ENCODE measurements around the gene ECM2. TPM values are rescaled to one million over a fixed set of nuclear protein-coding genes. Genes with fewer than 3 reads are reported as not detected.

Gene ECM2
- total and polyA plus RNA-seq, 2 experiments from 2014 or later: 4.0 to 20.8 TPM

GRCh38 chr9:92484563-92484962, 51.2 kb downstream of the ECM2 start:
- TF ChIP-seq CTCF (IDR thresholded peaks at IDR 0.05; ENCODE audit: poor library complexity): no peak
- TF ChIP-seq EZH2phosphoT487 (IDR thresholded peaks at IDR 0.05; ENCODE audit: low read depth, severe bottlenecking, unreplicated experiment): no peak
- TF ChIP-seq EZH2 (IDR thresholded peaks at IDR 0.05; ENCODE audit: borderline replicate concordance): no peak
- no peak overlapping the region for H3K4me2 ChIP-seq
- H2AFZ ChIP-seq: no peak overlapping the region
- H3K27ac ChIP-seq: no peak overlapping the region
- no peaks in the 10 kb centered on the region for H3K36me3 ChIP-seq (replicated peaks; ENCODE audit: insufficient read depth, low read depth)
- H3K9me2 ChIP-seq (replicated peaks; ENCODE audit: insufficient read depth): no peaks in the 10 kb centered on the region
- no peaks in the 10 kb centered on the region for H4K20me1 ChIP-seq (ENCODE audit: insufficient read depth, poor library complexity, severe bottlenecking)
- WGBS (ENCODE audit: low lambda C conversion rate, missing lambda C conversion rate): 95% methylated on average over 3 of the region's 3 CpGs
- no peaks in the 10 kb centered on the region for H3K79me2 ChIP-seq
- DNase-seq (ENCODE audit: low spot score): no peak
- no peak overlapping the region for H3K4me3 ChIP-seq
- no peaks in the 10 kb centered on the region for H3K27me3 ChIP-seq
- no peaks in the 10 kb centered on the region for H3K9me3 ChIP-seq (ENCODE audit: low read depth)
- H3K4me1 ChIP-seq (ENCODE audit: insufficient read depth): peaks cover 18% of the 10 kb centered on the region

DNA sequence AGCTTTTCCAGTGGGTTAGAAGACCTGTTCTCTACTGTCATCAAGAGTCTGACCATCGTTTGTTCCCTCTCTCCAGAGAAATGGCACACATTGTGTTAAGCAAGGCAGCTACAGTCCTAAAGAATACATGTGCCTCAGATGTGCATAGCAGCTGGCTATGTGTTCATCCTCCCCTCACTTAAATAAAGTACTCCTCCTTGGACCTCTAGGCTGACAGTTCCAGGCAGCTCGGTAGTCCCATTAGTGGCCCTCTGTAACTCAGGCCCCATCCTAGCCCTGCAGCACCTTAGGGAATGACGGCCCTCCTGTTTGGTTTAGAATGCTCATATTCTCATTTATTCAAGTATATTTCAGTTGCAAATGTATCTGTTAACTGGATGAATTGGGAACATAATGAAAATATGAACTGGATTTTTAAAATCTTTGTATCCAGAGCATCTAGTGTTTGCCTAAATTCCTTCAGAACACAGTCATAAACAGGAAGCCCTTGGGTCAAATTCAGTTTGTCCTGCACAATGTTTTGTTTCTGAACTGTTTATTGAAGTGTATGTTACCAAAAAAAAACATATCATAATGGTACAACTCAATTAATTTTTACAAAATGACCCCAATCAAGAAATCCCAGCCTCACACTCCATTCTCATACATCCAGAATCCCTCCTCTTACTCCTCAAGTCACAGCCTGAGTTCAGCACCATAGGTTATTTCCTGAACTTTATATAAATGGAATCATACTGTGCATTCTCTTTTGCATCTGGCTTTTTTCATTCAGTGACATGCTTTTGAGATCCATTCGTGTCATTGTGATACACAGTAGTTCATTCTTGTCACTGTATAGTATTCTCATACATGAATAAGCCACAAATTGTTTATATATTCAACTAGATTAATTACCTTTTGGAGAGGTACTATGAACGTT, 51.9 kb downstream of the ECM2 start:
- H3K9me2 ChIP-seq (replicated peaks; ENCODE audit: insufficient read depth): no peaks in the 10 kb centered on the region

GRCh38 chr9:92482805-92483204, 53.0 kb downstream of the ECM2 start:
- no peak for TF ChIP-seq EZH2 (IDR thresholded peaks at IDR 0.05; ENCODE audit: borderline replicate concordance)
- TF ChIP-seq EZH2phosphoT487 (IDR thresholded peaks at IDR 0.05; ENCODE audit: low read depth, severe bottlenecking, unreplicated experiment): no peak
- TF ChIP-seq CTCF (IDR thresholded peaks at IDR 0.05; ENCODE audit: poor library complexity): no peak

More for the DNA sequence above, 51.9 kb downstream of the ECM2 start:
- Histone ChIP-seq H4K20me1 (ENCODE audit: insufficient read depth, poor library complexity, severe bottlenecking) (no peaks in the 10 kb centered on the region), H2AFZ (no peak overlapping the region), H3K27me3 (no peaks in the 10 kb centered on the region), H3K4me1 (ENCODE audit: insufficient read depth) (peaks cover 15% of the 10 kb centered on the region), H3K4me3 (no peak overlapping the region), H3K79me2 (no peaks in the 10 kb centered on the region), H3K9me3 (ENCODE audit: low read depth) (no peaks in the 10 kb centered on the region), H3K4me2 (no peak overlapping the region), H3K36me3 (replicated peaks; ENCODE audit: insufficient read depth, low read depth) (no peaks in the 10 kb centered on the region), H3K27ac (no peak overlapping the region)
- DNase-seq (ENCODE audit: low spot score): no peak
- TF ChIP-seq CTCF (IDR thresholded peaks at IDR 0.05; ENCODE audit: poor library complexity) (no peak), EZH2 (IDR thresholded peaks at IDR 0.05; ENCODE audit: borderline replicate concordance) (no peak), EZH2phosphoT487 (IDR thresholded peaks at IDR 0.05; ENCODE audit: low read depth, severe bottlenecking, unreplicated experiment) (no peak)
- WGBS (ENCODE audit: low lambda C conversion rate, missing lambda C conversion rate): 77% methylated on average over 5 of the region's 5 CpGs

More at GRCh38 chr9:92482805-92483204, 53.0 kb downstream of the ECM2 start:
- no peaks in the 10 kb centered on the region for H4K20me1 ChIP-seq (ENCODE audit: insufficient read depth, poor library complexity, severe bottlenecking)
- H3K9me3 ChIP-seq (ENCODE audit: low read depth): no peaks in the 10 kb centered on the region
- H3K27me3 ChIP-seq: no peaks in the 10 kb centered on the region
- no peak overlapping the region for H2AFZ ChIP-seq
- H3K36me3 ChIP-seq (replicated peaks; ENCODE audit: insufficient read depth, low read depth): no peaks in the 10 kb centered on the region
- no peak overlapping the region for H3K27ac ChIP-seq
- no peaks in the 10 kb centered on the region for H3K9me2 ChIP-seq (replicated peaks; ENCODE audit: insufficient read depth)
- H3K79me2 ChIP-seq: no peaks in the 10 kb centered on the region
- no peak overlapping the region for H3K4me2 ChIP-seq
- peaks cover 12% of the 10 kb centered on the region for H3K4me1 ChIP-seq (ENCODE audit: insufficient read depth)
- DNase-seq (ENCODE audit: low spot score): no peak
- no peak overlapping the region for H3K4me3 ChIP-seq
